ENCODE measurements around the gene ARID3C. TPM values are rescaled to one million over a fixed set of nuclear protein-coding genes. Genes with fewer than 3 reads are reported as not detected.
A peak's percentile ranks its signal among the peaks of the same experiment; 100 is the strongest.

Gene ARID3C
- total RNA-seq: 0.32 TPM in 1 of 2 replicates, not detected in the other

GRCh38 chr9:34628656-34629490, at the start of gene ARID3C:
Gene ARID3C (minus strand): TSS chr9:34629066. CDS start chr9:34628014, 1,052 bp downstream.
- no peak for TF ChIP-seq CTCF (IDR thresholded peaks at IDR 0.05; ENCODE audit: insufficient read depth, low read depth, low read length)
- peak within 1 kb of the TSS; percentile 45 for H3K4me3 ChIP-seq (ENCODE audit: low read depth, low read length)
- DNase-seq (ENCODE audit: low read depth): no peak

- H3K4me3 ChIP-seq (ENCODE audit: low read depth, low read length): no peak overlapping the region
- TF ChIP-seq CTCF (IDR thresholded peaks at IDR 0.05; ENCODE audit: insufficient read depth, low read depth, low read length): no peak
- no peak for DNase-seq (ENCODE audit: low read depth)
These were observed 47.0 kb upstream of the ARID3C start for GRCh38 chr9:34675869-34676268.

GRCh38 chr9:34675048-34675714, 46.3 kb upstream of the ARID3C start:
- peak; percentile 91 for TF ChIP-seq CTCF (IDR thresholded peaks at IDR 0.05; ENCODE audit: insufficient read depth, low read depth, low read length)
- H3K4me3 ChIP-seq (ENCODE audit: low read depth, low read length): no peak overlapping the region
- DNase-seq (ENCODE audit: low read depth): peak; percentile 73

- H3K4me3 ChIP-seq (ENCODE audit: low read depth, low read length): no peak overlapping the region
- TF ChIP-seq CTCF (IDR thresholded peaks at IDR 0.05; ENCODE audit: insufficient read depth, low read depth, low read length): no peak
- DNase-seq (ENCODE audit: low read depth): no peak
These were observed 45.6 kb upstream of the ARID3C start for GRCh38 chr9:34674440-34674839.

- DNase-seq (ENCODE audit: low read depth): no peak
- no peak for TF ChIP-seq CTCF (IDR thresholded peaks at IDR 0.05; ENCODE audit: insufficient read depth, low read depth, low read length)
- no peak overlapping the region for H3K4me3 ChIP-seq (ENCODE audit: low read depth, low read length)
These were observed 42.4 kb upstream of the ARID3C start for GRCh38 chr9:34671307-34671706.

GRCh38 chr9:34669809-34670562, 41.1 kb upstream of the ARID3C start:
- H3K4me3 ChIP-seq (ENCODE audit: low read depth, low read length): no peak overlapping the region
- no peak for DNase-seq (ENCODE audit: low read depth)
- TF ChIP-seq CTCF (IDR thresholded peaks at IDR 0.05; ENCODE audit: insufficient read depth, low read depth, low read length): no peak
